Inflammatory macrophage treated with lipopolysaccharide for 1 hour (primary cell): ENCODE results near the gene CEP192.
A peak's percentile ranks its signal among the peaks of the same experiment; 100 is the strongest.

ENCODE experiments used
- DNase-seq, 2 donors: peaks; one replicate each; pipeline ENCODE4 v3.0.0-alpha.2; 2020 to 2022

CEP192 gene

GRCh38 chr18:13159579-13159978, 168.4 kb downstream of the CEP192 start:
- DNase-seq = peak; percentile 51 to 89

GRCh38 chr18:13161276-13161899, 170.2 kb downstream of the CEP192 start:
- DNase-seq = no peak

GRCh38 chr18:13163167-13163927, 172.2 kb downstream of the CEP192 start:
- DNase-seq = no peak

- no peak for DNase-seq
Observed at GRCh38 chr18:13164406-13164805, 173.2 kb downstream of the CEP192 start.

GRCh38 chr18:13165636-13166423, 174.7 kb downstream of the CEP192 start:
- DNase-seq = no peak

GRCh38 chr18:13173578-13174145, 182.5 kb downstream of the CEP192 start:
- DNase-seq = no peak
